Thoracic aorta endothelial cell (primary cell): Measurements from ENCODE around the gene ST7L. TPM values are rescaled to one million over a fixed set of nuclear protein-coding genes. Genes with fewer than 3 reads are reported as not detected.

Source experiments
- small RNA-seq: library from RNA; depleted of rRNA; stranded (forward); fragments of <200 nt; gene quantifications from one replicate; pipeline ENCODE3, GENCODE V24; 2012
- total RNA-seq: library from RNA; depleted of rRNA; stranded (reverse); fragments of >200 nt; gene quantifications from 2 replicates; pipeline ENCODE4 v1.2.3, GENCODE V29; 2012

Gene ST7L, protein sequence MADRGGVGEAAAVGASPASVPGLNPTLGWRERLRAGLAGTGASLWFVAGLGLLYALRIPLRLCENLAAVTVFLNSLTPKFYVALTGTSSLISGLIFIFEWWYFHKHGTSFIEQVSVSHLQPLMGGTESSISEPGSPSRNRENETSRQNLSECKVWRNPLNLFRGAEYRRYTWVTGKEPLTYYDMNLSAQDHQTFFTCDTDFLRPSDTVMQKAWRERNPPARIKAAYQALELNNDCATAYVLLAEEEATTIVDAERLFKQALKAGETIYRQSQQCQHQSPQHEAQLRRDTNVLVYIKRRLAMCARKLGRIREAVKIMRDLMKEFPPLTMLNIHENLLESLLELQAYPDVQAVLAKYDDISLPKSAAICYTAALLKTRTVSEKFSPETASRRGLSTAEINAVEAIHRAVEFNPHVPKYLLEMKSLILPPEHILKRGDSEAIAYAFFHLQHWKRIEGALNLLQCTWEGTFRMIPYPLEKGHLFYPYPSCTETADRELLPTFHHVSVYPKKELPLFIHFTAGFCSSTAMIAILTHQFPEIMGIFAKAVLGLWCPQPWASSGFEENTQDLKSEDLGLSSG
- 18.9 and 22.8 TPM in 2 replicates for total RNA-seq

DNA sequence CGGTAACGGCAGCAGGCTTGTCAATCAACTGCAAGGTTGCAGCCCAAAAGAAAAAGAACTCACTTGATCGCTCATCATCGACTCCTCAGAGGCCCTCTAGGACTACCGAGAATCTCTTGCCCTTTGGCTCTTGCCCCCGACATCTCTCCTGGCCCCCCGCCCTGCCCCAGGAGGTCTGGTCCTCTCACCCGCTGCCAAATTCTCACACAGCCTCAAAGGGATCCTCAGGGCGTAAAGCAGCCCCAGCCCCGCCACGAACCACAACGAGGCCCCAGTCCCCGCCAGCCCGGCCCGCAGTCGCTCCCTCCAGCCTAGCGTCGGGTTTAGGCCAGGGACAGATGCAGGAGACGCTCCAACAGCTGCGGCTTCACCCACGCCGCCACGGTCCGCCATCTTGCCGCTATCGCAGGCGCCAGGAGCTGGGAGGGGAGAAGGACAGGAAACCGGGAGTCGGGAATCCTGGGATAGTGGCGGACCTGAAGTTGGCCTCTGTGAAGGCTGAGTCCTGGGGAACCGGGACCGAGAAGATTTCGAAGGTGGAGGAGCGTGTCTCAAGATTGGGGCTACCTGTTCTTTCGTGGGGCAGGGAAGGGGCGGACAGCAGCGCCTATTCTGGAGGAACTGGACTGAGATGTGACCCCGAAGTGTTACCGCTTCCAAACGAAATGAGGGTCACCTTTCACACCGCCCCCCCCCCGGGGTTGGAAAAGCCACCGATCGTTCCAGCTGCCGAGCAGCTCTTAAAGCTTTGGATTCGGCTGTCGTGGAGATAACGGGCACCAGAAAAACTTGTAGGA, at the start of gene ST7L:
TSS of gene ST7L (minus strand) at position 421 of the 797 bp plus-strand sequence. CDS start at position 393, 28 bp downstream.

DNA sequence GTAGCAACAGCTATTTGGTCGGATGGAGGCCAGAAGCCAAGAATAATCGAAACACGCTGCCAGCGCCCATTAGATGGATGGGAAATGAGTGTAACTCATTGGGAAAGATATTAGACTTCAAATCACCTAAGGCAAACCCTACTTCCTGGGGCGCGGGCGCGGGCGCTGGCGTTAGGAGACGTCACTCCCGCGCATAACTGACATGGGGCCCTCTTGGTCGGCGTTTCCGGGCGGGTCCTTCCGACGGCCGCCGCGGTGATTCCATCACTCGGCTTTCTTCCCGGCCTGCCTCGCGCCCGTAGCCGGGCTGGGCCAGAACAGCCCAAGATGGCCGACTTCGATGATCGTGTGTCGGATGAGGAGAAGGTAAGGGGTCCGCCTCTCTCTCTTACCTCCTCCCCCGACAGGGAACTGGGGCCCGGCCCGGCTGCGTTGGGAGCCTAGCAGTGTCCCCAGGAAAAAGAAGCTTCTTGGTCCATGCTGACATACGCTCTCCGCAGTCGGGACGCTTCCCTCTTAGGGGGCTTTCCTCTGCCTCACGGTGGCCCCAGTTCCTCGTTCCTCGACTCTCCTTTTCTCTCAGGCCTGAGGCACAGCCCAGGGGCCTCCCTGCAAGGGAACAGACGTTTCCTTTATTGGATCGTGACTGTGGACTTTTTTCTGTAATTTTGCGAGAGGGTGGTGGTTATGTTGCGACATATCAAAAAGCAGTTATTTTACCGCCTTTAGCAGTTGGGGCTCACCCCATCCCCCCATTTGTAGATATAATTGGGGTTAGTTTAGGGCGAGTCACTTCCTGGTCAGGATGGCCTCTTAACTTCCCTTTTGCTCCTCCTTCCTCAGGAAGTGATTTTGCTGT, 806 bp upstream of the ST7L start, which contains the start of gene CAPZA1:
TSS of gene CAPZA1 (plus strand) at position 315 of the 859 bp plus-strand sequence. CDS start at position 328, 13 bp downstream.

DNA sequence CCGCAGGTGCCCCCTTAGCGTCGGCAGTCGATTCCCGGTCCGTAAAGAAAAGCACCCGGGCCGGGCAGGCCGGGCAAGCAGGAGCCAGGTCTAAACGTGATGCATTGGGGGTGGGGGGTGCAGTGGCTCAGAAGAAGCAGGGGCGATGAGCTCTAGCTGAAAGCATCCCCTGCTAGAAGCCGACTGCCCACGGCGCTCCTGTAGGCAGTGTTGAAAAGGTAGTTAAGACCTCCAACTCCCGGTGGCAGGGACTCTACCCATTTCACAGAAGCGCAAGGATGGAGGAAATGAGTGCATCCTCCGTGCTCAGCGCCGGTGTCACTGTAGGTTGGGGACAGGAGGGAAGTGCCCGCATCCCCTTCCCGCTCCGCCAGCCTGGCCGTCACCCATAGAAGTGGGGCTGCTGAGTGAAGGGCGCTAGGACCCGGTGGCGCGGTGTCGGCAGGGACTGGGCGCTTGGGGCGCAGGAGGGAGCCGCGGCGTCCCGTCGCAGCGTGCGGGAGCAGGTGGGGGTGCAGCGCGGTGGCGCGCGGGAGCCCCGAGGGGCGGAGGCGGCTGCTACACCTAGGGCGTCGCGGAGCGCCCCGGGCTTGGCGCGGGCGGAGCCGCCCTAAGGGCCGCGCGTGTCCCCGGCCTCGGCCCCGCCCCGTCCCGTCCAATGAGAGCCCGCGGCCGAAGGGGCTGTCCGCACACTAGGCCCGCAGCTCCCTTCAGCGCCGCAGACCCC, 110.5 kb downstream of the ST7L start, which contains the start of gene WNT2B:
TSS of gene WNT2B (plus strand) at position 688 of the 727 bp plus-strand sequence. CDS start 298 bp downstream, outside the sequence.

Small RNAs within 50 kb of the gene (small RNA-seq; reads per million reads assigned to genes)
- not detected for gene RNU7-70P

Other genes starting within 250 kb of the ST7L start
- 64.1 and 68.7 TPM in 2 replicates for gene CTTNBP2NL, start 222.9 kb downstream of the ST7L start, total RNA-seq
- 3.1 and 3.4 TPM in 2 replicates for gene WNT2B, start 110.2 kb downstream of the ST7L start, total RNA-seq
- gene CAPZA1, start 691 bp upstream of the ST7L start, total RNA-seq: 374 and 404 TPM in 2 replicates
- 42.2 and 54.1 TPM in 2 replicates for gene MOV10, start 55.5 kb upstream of the ST7L start, total RNA-seq
- 618 and 791 TPM in 2 replicates for gene RHOC, start 88.0 kb upstream of the ST7L start, total RNA-seq
- 0.65 and 1.9 TPM in 2 replicates for gene PPM1J, start 96.2 kb upstream of the ST7L start, total RNA-seq